Measurements from ENCODE around the gene MAPK8IP1. TPM values are rescaled to one million over a fixed set of nuclear protein-coding genes. Genes with fewer than 3 reads are reported as not detected.

The MAPK8IP1 gene
- total RNA-seq, 1 donor from 2014 or later: 11.5 TPM

- H3K4me3 Mint-ChIP-seq: no peak overlapping the region
- H3K4me1 Mint-ChIP-seq: no peaks in the 10 kb centered on the region
- H3K36me3 Mint-ChIP-seq: peaks cover 22% of the 10 kb centered on the region
- DNase-seq (ENCODE audit: low spot score in 2 of 2, unreplicated experiment in 2 of 2): no peak
- H3K27ac Mint-ChIP-seq: no peak overlapping the region
- no peaks in the 10 kb centered on the region for H3K9me3 Mint-ChIP-seq
- TF ChIP-seq, protein P1, sequence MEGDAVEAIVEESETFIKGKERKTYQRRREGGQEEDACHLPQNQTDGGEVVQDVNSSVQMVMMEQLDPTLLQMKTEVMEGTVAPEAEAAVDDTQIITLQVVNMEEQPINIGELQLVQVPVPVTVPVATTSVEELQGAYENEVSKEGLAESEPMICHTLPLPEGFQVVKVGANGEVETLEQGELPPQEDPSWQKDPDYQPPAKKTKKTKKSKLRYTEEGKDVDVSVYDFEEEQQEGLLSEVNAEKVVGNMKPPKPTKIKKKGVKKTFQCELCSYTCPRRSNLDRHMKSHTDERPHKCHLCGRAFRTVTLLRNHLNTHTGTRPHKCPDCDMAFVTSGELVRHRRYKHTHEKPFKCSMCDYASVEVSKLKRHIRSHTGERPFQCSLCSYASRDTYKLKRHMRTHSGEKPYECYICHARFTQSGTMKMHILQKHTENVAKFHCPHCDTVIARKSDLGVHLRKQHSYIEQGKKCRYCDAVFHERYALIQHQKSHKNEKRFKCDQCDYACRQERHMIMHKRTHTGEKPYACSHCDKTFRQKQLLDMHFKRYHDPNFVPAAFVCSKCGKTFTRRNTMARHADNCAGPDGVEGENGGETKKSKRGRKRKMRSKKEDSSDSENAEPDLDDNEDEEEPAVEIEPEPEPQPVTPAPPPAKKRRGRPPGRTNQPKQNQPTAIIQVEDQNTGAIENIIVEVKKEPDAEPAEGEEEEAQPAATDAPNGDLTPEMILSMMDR (IDR thresholded peaks at IDR 0.05; ENCODE audit: unreplicated experiment): no peak
- H3K27me3 Mint-ChIP-seq (ENCODE audit: low read depth): no peaks in the 10 kb centered on the region
Measured at GRCh38 chr11:45935349-45936064, 50.1 kb downstream of the MAPK8IP1 start.

DNA sequence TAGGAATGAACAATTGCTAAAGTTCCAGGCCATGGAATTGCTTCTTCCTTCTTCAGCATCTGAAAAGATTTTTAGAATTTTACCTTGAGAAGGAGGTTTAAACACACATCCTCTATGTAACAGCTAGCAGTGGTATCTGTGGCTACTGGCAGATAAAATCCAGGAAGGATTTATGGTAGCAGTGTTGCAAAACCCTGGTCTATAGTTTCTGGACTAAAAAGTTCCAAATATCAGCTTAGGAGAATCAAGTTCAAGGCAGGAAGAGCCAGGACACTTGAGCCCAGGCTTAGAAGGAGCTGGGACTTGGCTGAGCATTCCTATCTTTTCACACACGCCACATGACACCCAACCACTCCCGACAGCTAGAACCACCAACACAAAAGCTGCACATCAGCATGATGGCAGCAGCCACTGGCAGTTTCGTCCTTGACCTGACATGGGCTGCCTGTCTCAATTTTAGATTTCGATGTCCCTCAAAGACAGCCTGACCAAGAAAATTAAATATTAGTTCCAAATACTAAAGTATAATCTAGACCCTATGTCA, 51.1 kb downstream of the MAPK8IP1 start:
- Mint-ChIP-seq H3K27me3 (ENCODE audit: low read depth) (no peaks in the 10 kb centered on the region), H3K36me3 (peaks cover 22% of the 10 kb centered on the region), H3K4me1 (no peaks in the 10 kb centered on the region), H3K9me3 (no peaks in the 10 kb centered on the region), H3K27ac (no peak overlapping the region), H3K4me3 (no peak overlapping the region)
- DNase-seq (ENCODE audit: low spot score in 2 of 2, unreplicated experiment in 2 of 2): no peak
- TF ChIP-seq, protein P1 (IDR thresholded peaks at IDR 0.05; ENCODE audit: unreplicated experiment): no peak

DNA sequence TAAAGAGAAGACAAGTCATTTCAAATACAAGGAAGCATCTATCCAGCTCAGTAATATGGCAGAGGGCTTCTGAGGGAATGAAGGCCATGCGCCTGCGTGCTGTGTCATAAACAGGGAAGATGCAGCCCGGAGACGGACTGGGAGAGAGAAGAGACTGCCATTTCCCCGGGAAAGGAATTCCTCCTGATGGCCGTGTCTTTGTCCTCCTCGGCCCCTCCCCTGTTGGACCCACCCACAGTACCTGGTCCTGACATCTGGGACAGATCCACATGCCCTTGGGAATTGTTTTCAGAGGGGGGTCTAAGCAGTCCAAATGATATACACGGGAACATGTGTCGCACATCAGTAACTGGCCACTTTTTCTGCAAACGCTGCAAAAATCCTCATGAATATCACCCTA, 52.5 kb downstream of the MAPK8IP1 start:
- H3K9me3 Mint-ChIP-seq: no peaks in the 10 kb centered on the region
- TF ChIP-seq, protein P1 (IDR thresholded peaks at IDR 0.05; ENCODE audit: unreplicated experiment): no peak
- H3K27me3 Mint-ChIP-seq (ENCODE audit: low read depth): no peaks in the 10 kb centered on the region
- no peak overlapping the region for H3K27ac Mint-ChIP-seq
- DNase-seq (ENCODE audit: low spot score in 2 of 2, unreplicated experiment in 2 of 2): no peak
- no peaks in the 10 kb centered on the region for H3K4me1 Mint-ChIP-seq
- H3K4me3 Mint-ChIP-seq: no peak overlapping the region
- H3K36me3 Mint-ChIP-seq: peaks cover 21% of the 10 kb centered on the region

DNA sequence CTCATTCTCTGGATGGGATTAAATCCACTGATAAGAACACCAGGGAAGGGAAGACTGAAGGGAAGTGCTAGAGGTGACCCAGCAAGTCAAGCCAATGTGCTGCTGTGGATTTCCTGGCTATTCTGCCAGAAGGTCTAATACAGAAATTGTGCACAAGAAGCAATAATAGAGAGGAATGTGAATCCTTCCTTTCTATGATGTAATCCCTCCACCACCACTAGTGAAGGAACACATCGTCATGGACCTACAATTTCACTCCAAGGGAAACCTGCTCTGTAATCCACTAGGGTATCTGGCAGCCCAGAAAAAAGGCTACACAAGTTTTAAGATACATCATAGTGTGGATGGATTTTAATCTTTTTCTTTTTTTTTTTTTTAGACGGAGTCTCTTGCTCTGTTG, 54.4 kb downstream of the MAPK8IP1 start:
- Mint-ChIP-seq H3K4me3 (no peak overlapping the region), H3K36me3 (peaks cover 27% of the 10 kb centered on the region), H3K27me3 (ENCODE audit: low read depth) (no peaks in the 10 kb centered on the region), H3K9me3 (no peaks in the 10 kb centered on the region), H3K27ac (no peak overlapping the region), H3K4me1 (no peaks in the 10 kb centered on the region)
- TF ChIP-seq, protein P1 (IDR thresholded peaks at IDR 0.05; ENCODE audit: unreplicated experiment): no peak
- DNase-seq (ENCODE audit: low spot score in 2 of 2, unreplicated experiment in 2 of 2): no peak

GRCh38 chr11:45941285-45941684, 55.8 kb downstream of the MAPK8IP1 start:
- Mint-ChIP-seq H3K27ac (no peak overlapping the region), H3K27me3 (ENCODE audit: low read depth) (no peaks in the 10 kb centered on the region), H3K36me3 (peaks cover 39% of the 10 kb centered on the region), H3K4me3 (no peak overlapping the region), H3K9me3 (no peaks in the 10 kb centered on the region), H3K4me1 (no peaks in the 10 kb centered on the region)
- TF ChIP-seq, protein P1 (IDR thresholded peaks at IDR 0.05; ENCODE audit: unreplicated experiment): no peak
- no peak for DNase-seq (ENCODE audit: low spot score in 2 of 2, unreplicated experiment in 2 of 2)
